ENCODE data around the gene ITGB1BP1.

The ITGB1BP1 gene, protein sequence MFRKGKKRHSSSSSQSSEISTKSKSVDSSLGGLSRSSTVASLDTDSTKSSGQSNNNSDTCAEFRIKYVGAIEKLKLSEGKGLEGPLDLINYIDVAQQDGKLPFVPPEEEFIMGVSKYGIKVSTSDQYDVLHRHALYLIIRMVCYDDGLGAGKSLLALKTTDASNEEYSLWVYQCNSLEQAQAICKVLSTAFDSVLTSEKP

DNA sequence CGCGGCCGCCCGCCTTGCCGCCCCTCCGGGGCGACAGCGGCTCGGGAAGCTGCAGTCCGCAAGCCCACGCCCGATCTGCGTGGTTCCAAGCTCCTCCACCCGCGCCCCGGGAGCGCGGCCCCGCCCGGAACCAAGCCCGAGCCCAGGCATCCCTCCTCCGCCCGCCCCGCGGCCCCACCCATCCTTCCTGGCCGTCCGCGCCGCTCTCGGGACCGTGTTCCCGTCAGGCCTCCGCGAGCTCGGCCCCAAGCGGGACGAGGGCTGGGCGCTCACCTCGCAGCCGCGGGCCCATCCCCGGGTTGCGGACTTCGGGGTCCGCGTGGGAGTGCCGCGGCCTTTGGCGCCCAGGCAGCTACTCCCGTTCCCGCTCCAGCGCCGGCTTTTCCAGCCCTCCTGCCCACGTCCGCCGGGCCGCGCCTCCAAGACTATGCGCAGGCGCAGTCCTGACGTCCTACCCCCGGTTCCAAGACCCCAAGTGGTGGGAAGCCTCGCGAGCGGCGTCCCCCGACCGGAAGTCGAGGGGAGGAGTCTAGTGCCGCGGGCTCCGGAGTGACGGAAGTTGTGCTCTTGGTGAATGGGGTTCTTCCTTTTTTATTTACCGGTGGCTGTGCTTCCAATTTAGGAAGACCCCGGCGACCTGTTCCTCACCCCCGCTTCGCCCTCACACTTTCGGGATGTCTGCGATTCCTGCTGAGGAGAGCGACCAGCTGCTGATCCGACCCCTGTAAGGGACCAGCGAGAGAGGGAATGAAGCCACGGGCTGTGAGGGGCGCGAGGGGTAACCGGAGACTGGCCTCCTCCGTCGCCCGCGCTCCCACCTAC lies at the start of gene ITGB1BP1, which contains the start of gene CPSF3:
ITGB1BP1 (minus strand) TSS at position 429 of the 822 bp plus-strand sequence. CDS start 4,831 bp downstream, outside the sequence.
CPSF3 (plus strand) TSS at position 555 of the 822 bp plus-strand sequence; CDS start at position 675, 120 bp downstream.
- Histone ChIP-seq H3K27ac (peak within 1 kb of the TSS; percentile 54 to 99 (median 96)), H3K4me3 (peak within 1 kb of the TSS; percentile 71 to 95 (median 90))

DNA sequence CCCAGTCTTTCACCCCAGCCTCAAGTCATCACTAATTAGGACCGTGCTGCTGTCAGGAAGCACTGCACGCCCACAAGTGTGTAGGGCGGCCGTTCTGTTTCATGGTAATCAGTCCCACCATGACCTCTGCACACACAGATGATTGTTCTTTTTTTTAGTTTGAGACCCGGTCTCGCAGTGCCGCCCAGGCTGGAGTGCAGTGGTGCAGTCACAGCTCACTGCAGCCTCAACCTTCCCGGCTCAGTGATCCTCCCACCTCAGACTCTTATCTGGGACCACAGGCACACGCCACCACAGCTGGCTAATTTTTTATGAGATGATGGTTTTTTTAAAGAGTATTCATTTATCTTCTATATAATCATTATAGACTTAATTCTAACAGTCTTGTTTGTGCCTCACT lies 49.2 kb upstream of the ITGB1BP1 start:
- Histone ChIP-seq H3K27ac (no peak overlapping the region), H3K4me3 (no peak overlapping the region)

DNA sequence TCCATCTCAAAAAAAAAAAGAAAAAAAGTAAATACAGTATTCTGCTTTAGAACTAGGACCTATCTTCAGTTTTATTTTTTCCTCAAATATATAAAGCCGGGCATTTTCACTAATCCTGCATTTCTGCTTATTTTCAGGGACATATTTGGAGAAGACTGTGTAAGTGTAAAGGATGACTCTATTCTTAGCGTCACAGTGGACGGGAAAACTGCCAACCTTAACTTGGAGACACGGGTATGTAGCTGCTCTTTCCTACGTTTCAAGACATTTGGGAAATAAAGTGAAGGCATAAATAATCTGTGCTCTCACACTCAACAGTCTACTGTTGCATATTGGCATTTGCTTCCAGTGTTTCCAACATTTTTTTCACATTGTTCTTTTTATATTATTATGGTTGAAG lies 47.9 kb upstream of the ITGB1BP1 start:
- Histone ChIP-seq H3K4me3 (no peak overlapping the region), H3K27ac (no peak overlapping the region)

DNA sequence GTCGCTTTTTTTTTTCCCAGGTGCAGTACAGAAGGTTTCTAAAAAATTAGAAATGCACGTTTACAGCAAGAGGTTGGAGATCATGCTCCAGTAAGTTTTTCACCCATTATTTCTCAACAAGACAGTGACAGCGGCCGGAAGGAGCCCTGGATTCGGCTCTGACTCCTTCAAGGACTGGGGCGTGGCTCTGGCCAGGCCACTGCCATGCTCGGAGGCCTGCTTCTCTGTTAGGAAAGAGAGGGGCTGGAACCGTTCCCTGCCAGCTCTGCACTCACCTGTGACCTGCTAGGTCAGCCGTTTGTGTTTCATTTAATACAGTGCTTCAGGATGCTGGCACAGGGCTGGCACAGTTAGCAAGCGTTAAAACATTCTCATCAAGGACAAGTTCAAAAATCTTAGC lies 44.4 kb upstream of the ITGB1BP1 start:
- Histone ChIP-seq H3K27ac (no peak overlapping the region), H3K4me3 (no peak overlapping the region)

DNA sequence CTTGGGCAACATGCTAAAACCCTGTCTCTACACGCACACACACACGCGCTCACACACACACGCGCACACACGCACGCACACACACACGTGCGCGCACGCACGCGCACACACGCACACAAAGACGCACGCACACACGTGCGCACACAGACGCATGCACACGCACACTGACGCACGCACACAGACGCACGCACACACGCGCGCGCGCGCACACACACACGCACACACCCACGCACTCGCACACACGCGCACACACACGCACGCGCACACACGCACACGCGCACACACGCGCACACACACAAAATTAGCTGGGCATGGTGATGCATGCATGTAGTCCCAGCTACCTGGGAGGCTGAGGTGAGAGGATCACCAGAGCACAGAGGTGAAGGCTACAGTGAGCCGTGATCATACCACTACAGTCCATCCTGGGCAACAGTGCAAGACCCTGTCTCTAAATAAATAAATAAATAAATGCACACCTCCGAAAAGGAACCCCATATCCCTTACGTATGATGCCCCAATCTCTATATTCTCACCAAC lies 42.9 kb upstream of the ITGB1BP1 start:
- Histone ChIP-seq H3K4me3 (no peak overlapping the region), H3K27ac (no peak overlapping the region)

DNA sequence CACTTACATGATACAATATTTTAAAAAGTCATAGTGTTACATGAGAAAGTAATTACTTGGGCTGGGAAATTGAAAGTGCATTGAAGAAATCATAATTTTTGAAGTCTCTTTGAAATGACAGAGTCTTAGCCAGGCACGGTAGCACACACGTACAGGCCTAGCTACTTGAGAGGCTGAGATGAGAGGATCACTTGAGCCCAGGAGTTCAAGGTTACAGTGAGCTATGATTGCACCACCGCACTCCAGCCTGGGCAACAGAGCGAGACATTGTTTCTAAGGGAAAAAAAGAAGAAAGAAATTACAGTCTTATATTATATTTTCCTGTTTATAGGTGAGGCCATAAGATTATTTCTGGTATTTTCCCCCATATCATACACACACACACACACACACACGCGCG lies 41.8 kb upstream of the ITGB1BP1 start:
- no peak overlapping the region for H3K4me3 ChIP-seq
- no peak overlapping the region for H3K27ac ChIP-seq

DNA sequence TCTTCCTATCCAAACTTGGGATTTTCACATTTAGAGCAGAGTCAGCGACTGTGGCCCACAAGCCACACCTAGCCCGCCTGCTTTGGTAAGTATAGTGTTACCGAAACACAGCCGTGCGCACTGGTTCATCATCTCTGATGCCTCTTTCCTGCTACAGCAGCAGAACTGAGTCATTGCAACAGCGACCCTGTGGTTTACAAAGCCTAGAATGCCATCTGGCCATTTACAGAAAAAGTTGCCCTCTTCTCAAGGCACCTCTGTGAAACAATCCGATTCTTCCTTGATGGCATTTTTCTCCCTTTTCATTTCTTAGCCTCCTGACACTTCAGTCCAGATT lies 40.3 kb upstream of the ITGB1BP1 start:
- no peak overlapping the region for H3K4me3 ChIP-seq

DNA sequence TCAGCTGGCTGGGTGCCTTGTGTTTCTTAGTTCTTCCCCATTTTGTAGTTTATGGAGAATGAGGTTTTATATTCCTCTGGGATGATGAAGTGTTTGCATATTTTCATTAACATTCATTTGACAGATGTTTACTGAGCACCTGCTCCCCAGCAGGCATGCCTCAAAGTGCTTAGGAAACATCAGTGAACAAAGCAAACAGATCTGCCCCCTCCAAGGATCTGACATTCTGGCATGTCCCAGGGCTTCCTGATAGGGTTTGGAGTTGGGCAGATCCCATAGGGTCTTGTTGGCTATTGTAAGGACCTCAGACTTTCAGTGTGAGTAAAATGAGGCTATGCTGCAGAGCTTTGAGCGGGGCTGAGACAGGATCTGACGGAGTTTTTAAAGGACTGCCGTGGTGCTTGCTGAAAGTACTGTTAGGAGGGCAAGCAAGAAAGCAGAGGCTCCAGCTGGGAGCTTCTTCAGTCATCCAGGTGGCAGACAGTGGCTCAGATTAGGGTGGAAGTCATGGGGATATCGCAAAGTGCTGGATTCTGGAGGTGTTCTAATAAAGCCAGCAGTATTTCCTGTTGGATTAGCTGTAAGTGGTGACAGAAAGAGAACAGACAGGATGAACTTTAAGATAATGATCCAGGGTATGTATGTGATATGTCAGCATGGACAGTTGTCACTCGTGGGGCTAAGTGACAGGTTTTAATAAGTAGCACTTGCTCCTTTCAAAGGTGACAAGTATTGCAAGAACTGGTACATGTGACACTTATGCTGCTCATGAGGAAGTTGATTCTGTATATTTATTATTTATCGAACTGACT lies 39.8 kb upstream of the ITGB1BP1 start:
- Histone ChIP-seq H3K27ac (no peak overlapping the region), H3K4me3 (no peak overlapping the region)

More for the DNA sequence above, 40.3 kb upstream of the ITGB1BP1 start:
- H3K27ac ChIP-seq = no peak overlapping the region

DNA sequence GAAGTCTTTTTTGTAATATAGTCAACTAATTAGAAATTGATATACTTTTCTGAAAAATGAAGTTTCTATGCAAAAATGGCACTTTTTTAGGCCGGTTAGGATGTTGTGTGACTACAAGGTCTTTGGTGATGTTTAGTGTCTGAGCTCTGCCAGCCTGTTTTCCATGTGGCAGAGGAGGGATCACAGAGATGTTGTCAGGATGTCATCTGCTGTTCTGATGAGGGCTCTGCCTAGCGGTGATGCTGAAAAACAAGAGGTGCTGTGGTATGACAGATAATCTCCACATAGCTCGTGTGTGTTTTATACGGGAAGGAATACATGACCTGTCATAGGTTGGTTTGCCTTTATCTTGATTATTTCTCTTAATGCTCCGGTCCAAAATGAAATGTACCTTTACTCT lies 39.0 kb upstream of the ITGB1BP1 start:
- H3K27ac ChIP-seq = no peak overlapping the region
- H3K4me3 ChIP-seq = no peak overlapping the region

DNA sequence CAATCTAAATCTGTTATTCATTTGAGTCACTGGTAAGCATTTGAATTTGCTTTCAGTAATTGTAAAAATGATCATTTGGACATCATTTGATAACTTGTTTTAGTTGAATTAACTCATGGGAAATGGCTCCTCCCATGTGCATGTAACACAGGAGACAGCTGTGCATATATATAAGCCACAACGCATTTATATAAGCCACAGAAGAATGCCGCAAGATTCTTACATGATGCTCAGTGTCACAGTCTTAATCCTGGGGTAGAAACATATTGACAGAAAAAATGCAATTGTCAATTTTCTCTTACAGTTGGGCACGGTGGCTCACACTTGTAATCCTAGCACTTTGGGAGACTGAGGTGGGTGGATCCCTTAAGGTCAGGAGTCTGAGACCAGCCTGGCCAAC lies 37.8 kb upstream of the ITGB1BP1 start:
- H3K4me3 ChIP-seq = no peak overlapping the region

DNA sequence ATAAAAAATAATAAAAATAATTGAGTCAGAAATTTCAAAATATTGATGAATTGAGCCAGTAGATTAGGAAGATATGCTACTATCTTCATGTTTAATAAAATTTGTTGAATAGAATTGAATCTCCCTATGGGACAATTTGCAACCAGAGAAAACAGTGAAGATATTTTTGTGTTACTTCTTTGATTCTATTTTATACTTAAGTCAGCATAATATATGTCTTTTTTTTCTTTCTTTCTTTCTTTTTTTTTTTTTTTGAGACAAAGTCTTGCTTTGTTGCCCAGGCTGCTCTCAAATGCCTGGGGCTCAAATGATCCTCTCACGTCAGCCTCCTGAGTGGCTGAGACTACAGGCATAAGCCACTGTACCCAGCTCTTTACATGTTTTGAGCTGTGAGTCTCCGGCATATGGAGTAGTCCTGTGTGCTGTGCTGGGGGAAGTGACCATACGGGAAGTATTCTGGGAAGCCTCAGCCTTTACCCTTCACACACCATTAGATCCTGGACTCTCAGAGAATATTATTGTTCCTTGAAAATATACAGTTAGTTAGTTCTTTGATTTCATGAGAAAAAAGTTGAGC lies 37.2 kb upstream of the ITGB1BP1 start:
- Histone ChIP-seq H3K4me3 (no peak overlapping the region), H3K27ac (no peak overlapping the region)

More for the DNA sequence above, 37.8 kb upstream of the ITGB1BP1 start:
- no peak overlapping the region for H3K27ac ChIP-seq

DNA sequence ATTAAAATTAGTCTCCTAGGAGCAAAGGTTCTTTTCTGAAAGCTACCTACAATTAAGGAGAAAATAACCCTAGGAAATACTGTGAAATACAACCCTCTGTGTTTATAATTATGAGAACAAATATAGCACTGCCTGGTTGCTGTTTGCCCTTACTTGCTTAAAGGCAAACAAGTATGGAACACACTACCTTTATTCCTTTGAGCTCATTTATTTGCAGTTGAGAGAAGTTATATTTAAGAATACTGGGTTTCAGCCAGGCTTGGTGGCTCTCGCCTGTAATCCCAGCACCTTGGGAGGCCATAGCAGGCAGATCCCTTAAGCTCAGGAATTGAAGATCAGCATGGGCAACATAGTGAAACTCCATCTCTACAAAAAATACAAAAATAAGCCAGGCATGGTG lies 27.9 kb upstream of the ITGB1BP1 start:
- Histone ChIP-seq H3K27ac (no peak overlapping the region), H3K4me3 (no peak overlapping the region)

DNA sequence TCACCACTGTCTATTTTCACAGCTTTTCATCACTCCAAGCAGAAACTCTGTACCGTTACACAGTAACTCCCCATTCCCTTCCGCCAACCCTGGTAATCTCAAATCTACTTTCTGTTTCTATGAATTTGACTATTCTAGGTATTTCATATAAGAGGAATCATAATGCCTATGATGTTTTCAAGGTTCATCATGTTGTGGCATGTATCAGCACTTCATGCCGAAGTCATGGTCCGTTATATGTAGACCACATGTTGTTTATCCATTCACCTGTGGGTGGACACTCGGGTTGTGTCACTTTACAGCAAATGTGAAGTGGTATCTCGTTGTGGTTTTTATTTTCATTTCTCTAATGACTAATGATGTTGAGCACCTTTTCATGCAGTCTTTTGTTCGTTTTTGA lies 21.8 kb upstream of the ITGB1BP1 start:
- Histone ChIP-seq H3K27ac (peak overlapping the region in 1 of 21 experiments; percentile 6), H3K4me3 (no peak overlapping the region)

DNA sequence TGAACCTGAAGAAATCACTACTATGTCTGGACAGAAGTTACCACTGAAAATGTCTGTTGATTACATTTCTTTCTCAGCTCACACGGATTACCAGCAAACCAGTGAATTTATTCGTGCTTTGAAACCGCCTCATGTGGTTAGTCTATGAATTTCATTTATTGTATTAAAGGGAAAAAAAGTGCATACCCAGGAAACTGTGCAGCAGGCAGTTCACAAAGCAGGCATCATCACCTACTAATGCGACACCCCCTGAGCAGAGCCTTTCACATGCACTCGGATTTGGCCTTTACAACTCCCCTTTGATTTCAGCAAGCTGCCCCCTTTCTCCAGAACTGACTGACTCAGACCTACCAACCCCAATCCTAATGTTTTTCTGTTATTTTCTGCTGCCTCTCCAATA lies 20.2 kb upstream of the ITGB1BP1 start:
- H3K4me3 ChIP-seq = no peak overlapping the region
- H3K27ac ChIP-seq = no peak overlapping the region

DNA sequence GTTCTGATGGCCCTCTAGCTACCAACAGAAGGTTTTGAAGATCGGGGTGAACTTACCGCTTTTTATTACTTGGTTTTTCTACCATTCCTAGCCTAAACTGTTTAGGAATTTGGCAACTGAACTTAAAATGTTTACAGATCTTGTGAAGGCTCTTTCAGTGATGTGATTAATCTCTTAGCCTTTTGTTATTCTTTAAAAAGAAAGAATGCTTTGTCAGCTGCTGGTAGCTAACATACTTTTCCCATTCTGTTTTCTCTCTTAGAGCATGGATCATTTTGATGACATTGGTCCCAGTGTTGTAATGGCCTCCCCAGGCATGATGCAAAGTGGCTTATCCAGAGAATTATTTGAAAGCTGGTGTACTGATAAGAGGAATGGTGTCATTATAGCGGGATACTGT lies 18.2 kb upstream of the ITGB1BP1 start:
- no peak overlapping the region for H3K4me3 ChIP-seq
- no peak overlapping the region for H3K27ac ChIP-seq

DNA sequence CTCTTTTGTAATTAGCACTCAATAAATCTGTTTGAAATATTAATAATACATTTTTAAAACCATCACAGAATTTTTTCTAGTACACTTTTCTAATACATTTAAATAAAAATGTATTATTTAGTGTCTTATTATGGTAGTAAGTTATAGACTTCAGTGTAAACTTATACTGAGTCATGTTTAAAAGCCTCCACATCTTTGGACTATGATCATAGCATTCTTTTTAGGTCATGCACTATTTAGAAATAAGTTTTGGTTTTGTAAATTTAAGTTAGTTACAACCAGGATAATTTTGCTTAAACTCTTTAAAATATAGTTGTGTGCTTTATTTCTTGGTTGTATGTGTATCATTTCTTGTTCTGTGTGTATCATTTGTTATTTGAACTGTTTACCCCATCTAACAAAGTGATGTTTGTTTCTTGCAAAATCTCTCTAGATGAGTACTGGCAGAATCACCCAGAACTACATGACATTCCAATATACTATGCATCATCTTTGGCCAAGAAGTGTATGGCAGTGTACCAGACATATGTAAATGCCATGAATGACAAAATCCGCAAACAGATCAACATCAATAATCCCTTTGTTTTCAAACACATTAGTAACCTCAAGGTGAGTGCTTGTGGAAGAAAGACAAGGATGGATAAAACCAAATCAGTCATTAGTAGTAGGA lies 16.9 kb upstream of the ITGB1BP1 start:
- no peak overlapping the region for H3K27ac ChIP-seq
- no peak overlapping the region for H3K4me3 ChIP-seq

DNA sequence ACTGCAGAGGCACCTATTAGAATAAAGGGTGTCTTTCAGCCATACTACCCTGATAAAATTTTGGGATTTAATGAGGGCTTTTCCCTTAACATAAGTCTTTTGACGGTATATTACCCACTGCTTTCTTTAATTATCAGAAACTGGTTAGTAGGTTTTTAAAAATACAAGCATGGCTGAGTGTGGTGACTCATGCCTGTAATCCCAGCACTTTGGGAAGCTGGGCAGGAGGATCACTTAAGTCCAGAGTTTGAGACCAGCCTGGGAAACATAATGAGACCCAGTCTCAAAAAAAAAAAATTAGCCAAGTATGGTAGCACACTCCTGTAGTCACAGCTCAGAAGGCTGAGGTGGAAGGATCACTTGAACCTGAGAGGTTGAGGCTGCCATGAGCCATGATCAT lies 16.2 kb upstream of the ITGB1BP1 start:
- H3K27ac ChIP-seq = no peak overlapping the region
- H3K4me3 ChIP-seq = no peak overlapping the region

DNA sequence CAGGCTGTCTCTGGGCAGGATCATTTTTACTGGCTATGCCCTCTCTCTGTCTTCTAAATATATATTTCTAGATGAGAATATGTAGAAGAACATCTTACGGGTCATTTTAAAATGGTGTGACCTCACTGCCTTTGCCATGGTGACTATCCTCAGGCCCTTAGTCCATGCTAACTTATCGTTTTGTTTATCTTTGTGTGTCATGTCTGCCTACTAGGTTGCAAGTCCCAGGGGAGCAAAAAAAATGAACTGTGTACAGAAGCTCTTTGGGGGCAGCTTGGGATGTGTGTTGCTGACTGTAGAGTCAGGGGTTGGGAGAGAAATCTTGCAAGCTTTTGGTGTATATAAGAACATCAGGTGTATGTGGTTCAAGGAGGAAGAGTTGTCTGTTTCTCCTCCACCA lies 11.2 kb upstream of the ITGB1BP1 start:
- Histone ChIP-seq H3K27ac (no peak overlapping the region), H3K4me3 (no peak overlapping the region)
